CD14-positive monocyte (primary cell): ENCODE data around the gene UBQLN1. TPM values are rescaled to one million over a fixed set of nuclear protein-coding genes. Genes with fewer than 3 reads are reported as not detected.
A peak's percentile ranks its signal among the peaks of the same experiment; 100 is the strongest.

ENCODE experiments used
- DNase-seq, 3 donors: peaks; one replicate each; pipeline ENCODE4 v3.0.0-alpha.2; 2011 to 2022
- H2AFZ ChIP-seq: 2 replicates; pipeline ENCODE4 v1.6.0; 2012; ENCODE audit warnings: mild to moderate bottlenecking, low read depth, low read length, inconsistent platforms; ENCODE audit not compliant: insufficient read depth, poor library complexity, severe bottlenecking
- H3K27ac ChIP-seq, 2 donors: 1 replicate in 1 of 2; 2 replicates in 1 of 2; pipeline ENCODE4 v1.5.1; 2012 to 2013; ENCODE audit warnings: low read length in 2 of 2, control low read depth in 1 of 2, inconsistent platforms in 1 of 2, low read depth in 1 of 2, mild to moderate bottlenecking in 1 of 2
- H3K27me3 ChIP-seq, 2 donors: one replicate each; pipeline versions ENCODE4 v1.6.0 to v1.6.1; 2011 to 2013; ENCODE audit warnings: low read length in 2 of 2; ENCODE audit not compliant: control insufficient read depth in 2 of 2, insufficient read depth in 2 of 2
- H3K36me3 ChIP-seq, 2 donors: replicated peaks in 1 of 2; 1 replicate in 1 of 2; 2 replicates in 1 of 2; pipeline versions ENCODE4 v1.5.1 to v1.6.1; 2012 to 2013; ENCODE audit warnings: low read length in 2 of 2, control low read depth in 1 of 2, inconsistent platforms in 1 of 2, mild to moderate bottlenecking in 1 of 2; ENCODE audit not compliant: insufficient read depth in 2 of 2, control insufficient read depth in 1 of 2
- H3K4me1 ChIP-seq, 2 donors: 1 replicate in 1 of 2; 2 replicates in 1 of 2; pipeline versions ENCODE4 v1.5.1 to v1.6.1; 2012 to 2013; ENCODE audit warnings: low read length in 2 of 2, control low read depth in 1 of 2, inconsistent platforms in 1 of 2, mild to moderate bottlenecking in 1 of 2, moderate library complexity in 1 of 2; ENCODE audit not compliant: insufficient read depth in 2 of 2, control insufficient read depth in 1 of 2
- H3K4me2 ChIP-seq: replicated peaks from 2 replicates; pipeline ENCODE3; 2012; ENCODE audit warnings: low read length, moderate library complexity, mild to moderate bottlenecking; ENCODE audit not compliant: poor library complexity, severe bottlenecking; ENCODE audit errors: extremely low read depth
- H3K4me3 ChIP-seq, 3 experiments: fragments of 200-600 bp in 1 of 3; sonication (generic) in 1 of 3; replicated peaks in 1 of 3; 1 replicate in 2 of 3; 2 replicates in 1 of 3; pipeline ENCODE4 v1.5.1; 2011 to 2013; ENCODE audit warnings: low read length in 3 of 3, mild to moderate bottlenecking in 3 of 3, control low read depth in 2 of 3, low read depth in 2 of 3, inconsistent platforms in 1 of 3, moderate library complexity in 1 of 3
- H3K79me2 ChIP-seq: 2 replicates; pipeline ENCODE4 v1.6.0; 2012; ENCODE audit warnings: mild to moderate bottlenecking, control low read depth, inconsistent platforms, low read length, moderate library complexity; ENCODE audit not compliant: insufficient read depth
- H3K9ac ChIP-seq: 2 replicates; pipeline ENCODE4 v1.6.0; 2017; ENCODE audit warnings: low read length, mild to moderate bottlenecking; ENCODE audit not compliant: insufficient read depth, poor library complexity, severe bottlenecking
- H3K9me3 ChIP-seq, 2 donors: replicated peaks in 1 of 2; 1 replicate in 1 of 2; 2 replicates in 1 of 2; pipeline versions ENCODE4 v1.5.1 to v1.6.1; 2012 to 2013; ENCODE audit warnings: low read length in 2 of 2, control low read depth in 1 of 2; ENCODE audit not compliant: control insufficient read depth in 1 of 2, insufficient read depth in 1 of 2
- H4K20me1 ChIP-seq: 2 replicates; pipeline ENCODE4 v1.6.0; 2012; ENCODE audit warnings: mild to moderate bottlenecking, low read length, control low read depth, moderate library complexity; ENCODE audit not compliant: insufficient read depth
- H3K27ac Mint-ChIP-seq, 7 donors: one replicate each; pipeline ENCODE4 v1.8.0; 2020; ENCODE audit warnings: mild to moderate bottlenecking in 7 of 7, mixed read lengths in 7 of 7, moderate library complexity in 6 of 7, inconsistent platforms in 2 of 7
- H3K27me3 Mint-ChIP-seq, 3 donors: one replicate each; pipeline ENCODE4 v1.8.0; 2021 to 2022; ENCODE audit warnings: low read depth in 3 of 3, mild to moderate bottlenecking in 3 of 3, mixed read lengths in 3 of 3, moderate library complexity in 3 of 3, inconsistent platforms in 1 of 3
- H3K36me3 Mint-ChIP-seq, 2 donors: one replicate each; pipeline ENCODE4 v1.8.0; 2020; ENCODE audit warnings: mixed read lengths in 2 of 2, inconsistent platforms in 1 of 2, mild to moderate bottlenecking in 1 of 2
- H3K4me1 Mint-ChIP-seq: one replicate; pipeline ENCODE4 v1.8.0; 2020; ENCODE audit warnings: mild to moderate bottlenecking, mixed read lengths
- H3K4me3 Mint-ChIP-seq, 2 donors: one replicate each; pipeline ENCODE4 v1.8.0; 2020; ENCODE audit warnings: mild to moderate bottlenecking in 2 of 2, mixed read lengths in 2 of 2, moderate library complexity in 1 of 2
- H3K9me3 Mint-ChIP-seq, 7 donors: one replicate each; pipeline ENCODE4 v1.8.0; 2020 to 2022; ENCODE audit warnings: mixed read lengths in 7 of 7, mild to moderate bottlenecking in 6 of 7, moderate library complexity in 6 of 7, inconsistent platforms in 2 of 7
- WGBS: methylation state at CpG from one replicate; pipeline ENCODE4 v1.1.5; 2013; ENCODE audit warnings: missing lambda C conversion rate; ENCODE audit not compliant: insufficient coverage; 5-methylcytosine and 5-hydroxymethylcytosine counted together
- intact Hi-C, 2 donors: fragments of 100-400 bp; cut with micrococcal nuclease; formaldehyde crosslinking; loops; one replicate each; pipeline versions ENCODE4 v1.15.0 to v1.15.1; 2023
- polyA plus RNA-seq, 3 donors: library from polyadenylated mRNA; depleted of rRNA in 1 of 3; unstranded in 2 of 3; stranded (reverse) in 1 of 3; fragments of 300-500 nt in 2 of 3; fragments of >200 nt in 1 of 3; fragmentation: Illumina TruSeq in 2 of 3; gene quantifications; 1 replicate in 2 of 3; 2 replicates in 1 of 3; pipeline ENCODE4 v1.2.3, GENCODE V29; 2012 to 2021
- TF ChIP-seq, protein P1 (sequence below): fragments of 200-600 bp; IDR thresholded peaks from one replicate; pipeline ENCODE4 v1.8.0; 2022; ENCODE audit warnings: antibody characterized with exemption, mild to moderate bottlenecking

The UBQLN1 gene
- polyA plus RNA-seq, 3 donors, result 45.9 to 52.9 (median 46.9) TPM

DNA sequence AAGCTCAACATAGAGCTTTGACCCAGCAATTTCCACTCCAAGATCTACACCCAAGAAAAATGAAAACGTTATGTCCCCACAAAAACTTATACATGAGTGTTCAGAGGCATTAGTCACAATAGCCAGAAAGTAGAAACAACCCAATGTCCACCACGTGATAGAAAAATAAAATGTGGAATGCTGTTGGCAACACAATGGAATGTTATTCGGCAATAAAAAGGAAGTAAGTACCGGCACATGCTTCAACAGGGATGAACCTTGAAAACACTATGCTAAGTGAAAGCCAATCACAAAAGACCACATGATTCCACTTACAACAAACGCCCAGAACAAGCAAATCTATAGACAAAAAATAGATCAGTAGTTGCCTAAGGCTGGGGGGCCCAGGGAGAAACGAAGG lies 6.0 kb downstream of the UBQLN1 start:
- no peak overlapping the region for H2AFZ ChIP-seq
- peaks cover 10 to 26% of the 10 kb centered on the region in 2 donors for H3K4me1 ChIP-seq
- WGBS, result 67% methylated on average over 1 of the region's 6 CpGs
- TF ChIP-seq, protein P1, sequence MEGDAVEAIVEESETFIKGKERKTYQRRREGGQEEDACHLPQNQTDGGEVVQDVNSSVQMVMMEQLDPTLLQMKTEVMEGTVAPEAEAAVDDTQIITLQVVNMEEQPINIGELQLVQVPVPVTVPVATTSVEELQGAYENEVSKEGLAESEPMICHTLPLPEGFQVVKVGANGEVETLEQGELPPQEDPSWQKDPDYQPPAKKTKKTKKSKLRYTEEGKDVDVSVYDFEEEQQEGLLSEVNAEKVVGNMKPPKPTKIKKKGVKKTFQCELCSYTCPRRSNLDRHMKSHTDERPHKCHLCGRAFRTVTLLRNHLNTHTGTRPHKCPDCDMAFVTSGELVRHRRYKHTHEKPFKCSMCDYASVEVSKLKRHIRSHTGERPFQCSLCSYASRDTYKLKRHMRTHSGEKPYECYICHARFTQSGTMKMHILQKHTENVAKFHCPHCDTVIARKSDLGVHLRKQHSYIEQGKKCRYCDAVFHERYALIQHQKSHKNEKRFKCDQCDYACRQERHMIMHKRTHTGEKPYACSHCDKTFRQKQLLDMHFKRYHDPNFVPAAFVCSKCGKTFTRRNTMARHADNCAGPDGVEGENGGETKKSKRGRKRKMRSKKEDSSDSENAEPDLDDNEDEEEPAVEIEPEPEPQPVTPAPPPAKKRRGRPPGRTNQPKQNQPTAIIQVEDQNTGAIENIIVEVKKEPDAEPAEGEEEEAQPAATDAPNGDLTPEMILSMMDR, result no peak
- no peaks in the 10 kb centered on the region for H3K27me3 Mint-ChIP-seq
- DNase-seq, result no peak
- H3K9me3 Mint-ChIP-seq, result peaks cover 0 to 6% (median 0%) of the 10 kb centered on the region in 7 donors
- peak overlapping the region in 1 of 2 donors; percentile 3 for H3K27ac ChIP-seq
- peaks cover 55% of the 10 kb centered on the region for H3K4me1 Mint-ChIP-seq
- peaks cover 0 to 19% of the 10 kb centered on the region in 2 donors for H3K36me3 Mint-ChIP-seq
- peak overlapping the region in 1 of 7 donors; percentile 27 for H3K27ac Mint-ChIP-seq
- H3K9me3 ChIP-seq, result no peaks in the 10 kb centered on the region
- peaks cover 100% of the 10 kb centered on the region for H3K79me2 ChIP-seq
- intact Hi-C loops, result loop anchor here in 1 of 2 donors (10.0 kb wide), 2 partner anchors 223 to 283 kb away; partner anchors contain the start of genes HNRNPK, KIF27 and RMI1
- H3K4me3 Mint-ChIP-seq, result no peak overlapping the region
- H3K27me3 ChIP-seq, result no peaks in the 10 kb centered on the region
- H3K36me3 ChIP-seq, result no peaks in the 10 kb centered on the region
- H3K9ac ChIP-seq, result no peak overlapping the region
- H3K4me2 ChIP-seq, result no peak overlapping the region
- H3K4me3 ChIP-seq, result no peak overlapping the region
- peaks cover 96% of the 10 kb centered on the region for H4K20me1 ChIP-seq

DNA sequence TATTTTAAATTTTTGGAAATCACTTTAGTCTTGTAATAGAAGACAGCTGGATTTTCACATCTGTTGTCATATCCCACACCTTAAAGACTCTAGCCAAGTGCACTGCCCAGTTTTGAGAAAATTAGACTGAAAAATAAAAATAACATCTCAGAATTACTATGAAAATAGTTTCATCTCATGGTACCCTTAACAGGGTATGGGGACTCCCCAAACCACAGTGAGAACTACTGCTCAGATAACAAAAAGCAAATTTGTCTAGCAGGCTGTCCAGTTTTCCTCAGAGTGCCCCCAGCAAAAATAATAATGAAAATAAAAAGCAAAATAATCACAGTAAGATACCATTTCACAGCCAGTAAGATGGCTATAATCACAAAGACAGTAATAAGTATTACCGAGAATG lies 6.5 kb downstream of the UBQLN1 start:
- TF ChIP-seq, protein P1, result no peak
- Mint-ChIP-seq H3K27me3 (no peaks in the 10 kb centered on the region), H3K27ac (no peak overlapping the region)

More for the DNA sequence above, 6.5 kb downstream of the UBQLN1 start:
- H3K4me1 Mint-ChIP-seq, result peaks cover 54% of the 10 kb centered on the region
- Histone ChIP-seq H4K20me1 (peaks cover 99% of the 10 kb centered on the region), H3K79me2 (peaks cover 100% of the 10 kb centered on the region), H3K27me3 (no peaks in the 10 kb centered on the region), H2AFZ (no peak overlapping the region), H3K4me3 (no peak overlapping the region), H3K4me2 (no peak overlapping the region), H3K27ac (peak overlapping the region in 1 of 2 donors; percentile 3), H3K9me3 (no peaks in the 10 kb centered on the region), H3K9ac (no peak overlapping the region), H3K4me1 (peaks cover 7 to 25% of the 10 kb centered on the region in 2 donors), H3K36me3 (no peaks in the 10 kb centered on the region)
- H3K9me3 Mint-ChIP-seq, result peaks cover 0 to 6% (median 0%) of the 10 kb centered on the region in 7 donors
- no peak overlapping the region for H3K4me3 Mint-ChIP-seq
- WGBS, result no CpG with 5 or more reads among the region's 1 CpG
- intact Hi-C loops, result loop anchor here in 1 of 2 donors (10.0 kb wide), 2 partner anchors 224 to 284 kb away; partner anchors contain the start of genes HNRNPK, KIF27 and RMI1
- H3K36me3 Mint-ChIP-seq, result peaks cover 0 to 19% of the 10 kb centered on the region in 2 donors
- no peak for DNase-seq
